SH-SY5Y (cell line): ENCODE results near the gene TRIM62.

Experiments
- GATA2 ChIP-seq: IDR thresholded peaks from 2 replicates; pipeline ENCODE4 v1.6.1; 2011; ENCODE audit warnings: mild to moderate bottlenecking, low read depth, low read length
- GATA3 ChIP-seq: IDR thresholded peaks from 2 replicates; pipeline ENCODE4 v1.6.1; 2011; ENCODE audit warnings: low read depth, mild to moderate bottlenecking, low read length, moderate library complexity

Gene TRIM62

GRCh38 chr1:33121728-33122127, 60.1 kb downstream of the TRIM62 start:
- TF ChIP-seq GATA2: no peak
- no peak for TF ChIP-seq GATA3

DNA sequence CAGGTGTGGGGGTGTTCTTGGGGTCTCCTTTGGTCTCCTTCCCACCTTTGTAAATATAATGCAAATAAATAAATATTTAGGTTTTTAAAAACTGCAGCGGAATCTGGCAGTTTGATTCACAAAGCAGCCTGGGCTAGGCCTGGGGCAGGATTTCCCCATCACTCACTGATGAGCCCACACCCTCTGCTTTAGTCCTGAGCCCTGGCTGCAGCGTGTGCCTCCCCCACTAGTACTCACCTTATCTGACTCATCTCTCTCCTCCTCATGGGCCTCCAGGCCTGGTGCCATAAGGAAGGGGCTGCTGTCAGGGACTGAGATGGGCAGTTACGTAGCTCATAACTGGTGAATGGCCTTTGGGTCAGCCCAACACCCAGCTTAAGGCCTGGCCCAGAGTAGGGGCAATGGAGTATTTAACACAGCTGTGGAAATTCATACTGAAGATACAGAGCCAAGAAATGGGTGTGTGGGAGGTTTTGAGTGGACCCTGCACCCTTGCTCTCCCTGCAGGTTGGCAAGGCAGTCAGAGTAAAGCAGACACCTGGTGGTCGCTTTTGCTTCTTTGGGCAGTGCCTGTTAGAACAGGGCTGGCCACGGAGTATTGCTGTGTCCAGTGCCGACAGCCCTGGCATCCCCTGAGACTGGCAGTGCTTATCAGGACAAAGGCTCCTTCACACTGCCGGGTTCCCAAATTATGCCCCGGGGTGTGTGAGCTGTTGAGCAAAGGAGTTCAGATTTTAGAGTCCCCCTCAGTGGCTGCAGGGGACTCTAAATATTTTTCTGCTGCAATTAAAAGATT, 61.2 kb downstream of the TRIM62 start:
- TF ChIP-seq GATA2: peak; percentile 70; the same call in 1 of the 2 replicates
- no peak for TF ChIP-seq GATA3

DNA sequence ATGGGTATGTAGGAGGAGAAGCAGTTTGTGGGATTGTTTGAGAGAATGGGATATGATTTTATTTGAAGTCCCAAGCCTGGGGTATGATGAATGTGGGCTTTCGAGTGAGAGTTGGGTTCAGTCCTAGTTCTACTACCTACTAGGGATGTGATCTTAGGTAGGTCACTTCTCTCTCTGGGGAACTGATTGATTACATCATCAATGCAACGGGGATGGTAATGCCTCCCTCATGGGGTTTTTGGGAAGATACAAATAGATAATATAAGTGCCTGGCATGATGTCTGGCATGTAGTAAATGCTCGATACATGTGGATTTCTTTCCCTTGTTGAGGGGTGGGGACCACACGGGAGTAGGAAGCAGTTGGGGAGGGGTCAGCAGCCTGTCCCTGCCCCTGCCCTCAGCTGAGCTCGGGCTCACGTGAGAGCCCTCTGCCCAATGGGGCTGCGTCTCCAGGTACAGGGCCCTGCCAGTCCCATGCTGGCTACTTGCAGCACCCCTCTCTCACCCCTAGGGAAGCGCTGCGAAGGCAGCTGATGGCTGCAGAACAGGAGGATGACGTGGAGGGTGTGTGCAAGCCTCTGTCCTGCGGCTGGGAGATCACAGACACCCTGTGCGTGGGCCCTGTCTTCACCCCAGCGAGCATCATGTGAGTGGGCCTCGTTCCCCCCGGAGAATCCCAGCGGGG, 62.2 kb downstream of the TRIM62 start:
- TF ChIP-seq GATA3: no peak
- no peak for TF ChIP-seq GATA2

- TF ChIP-seq GATA2: no peak
- TF ChIP-seq GATA3: no peak
Measured at GRCh38 chr1:33119050-33119449, 62.8 kb downstream of the TRIM62 start.

- no peak for TF ChIP-seq GATA2
- no peak for TF ChIP-seq GATA3
Measured at GRCh38 chr1:33118274-33118673, 63.6 kb downstream of the TRIM62 start.

GRCh38 chr1:33117440-33118085, 64.3 kb downstream of the TRIM62 start:
- no peak for TF ChIP-seq GATA3
- no peak for TF ChIP-seq GATA2

- no peak for TF ChIP-seq GATA2
- no peak for TF ChIP-seq GATA3
Measured at GRCh38 chr1:33111965-33112364, 69.9 kb downstream of the TRIM62 start.

DNA sequence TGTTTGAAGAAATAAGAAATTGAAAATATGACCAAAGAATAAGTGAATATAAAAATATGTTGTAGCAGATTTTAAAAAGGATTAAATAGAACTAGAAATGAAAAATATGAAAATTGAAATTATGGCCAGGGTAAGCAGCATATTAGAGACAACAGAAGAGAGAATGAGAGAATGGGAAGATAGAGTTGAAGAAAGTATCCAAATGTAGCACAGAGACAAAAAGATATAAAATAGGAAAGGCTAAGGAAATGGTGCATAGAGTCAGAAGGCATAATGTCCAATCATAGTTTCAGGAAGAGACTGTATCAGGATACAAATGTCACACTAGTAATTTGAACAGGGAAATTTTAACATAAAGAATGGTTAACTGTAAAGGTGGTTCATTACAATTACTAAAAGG, 71.4 kb downstream of the TRIM62 start:
- TF ChIP-seq GATA3: no peak
- TF ChIP-seq GATA2: no peak

DNA sequence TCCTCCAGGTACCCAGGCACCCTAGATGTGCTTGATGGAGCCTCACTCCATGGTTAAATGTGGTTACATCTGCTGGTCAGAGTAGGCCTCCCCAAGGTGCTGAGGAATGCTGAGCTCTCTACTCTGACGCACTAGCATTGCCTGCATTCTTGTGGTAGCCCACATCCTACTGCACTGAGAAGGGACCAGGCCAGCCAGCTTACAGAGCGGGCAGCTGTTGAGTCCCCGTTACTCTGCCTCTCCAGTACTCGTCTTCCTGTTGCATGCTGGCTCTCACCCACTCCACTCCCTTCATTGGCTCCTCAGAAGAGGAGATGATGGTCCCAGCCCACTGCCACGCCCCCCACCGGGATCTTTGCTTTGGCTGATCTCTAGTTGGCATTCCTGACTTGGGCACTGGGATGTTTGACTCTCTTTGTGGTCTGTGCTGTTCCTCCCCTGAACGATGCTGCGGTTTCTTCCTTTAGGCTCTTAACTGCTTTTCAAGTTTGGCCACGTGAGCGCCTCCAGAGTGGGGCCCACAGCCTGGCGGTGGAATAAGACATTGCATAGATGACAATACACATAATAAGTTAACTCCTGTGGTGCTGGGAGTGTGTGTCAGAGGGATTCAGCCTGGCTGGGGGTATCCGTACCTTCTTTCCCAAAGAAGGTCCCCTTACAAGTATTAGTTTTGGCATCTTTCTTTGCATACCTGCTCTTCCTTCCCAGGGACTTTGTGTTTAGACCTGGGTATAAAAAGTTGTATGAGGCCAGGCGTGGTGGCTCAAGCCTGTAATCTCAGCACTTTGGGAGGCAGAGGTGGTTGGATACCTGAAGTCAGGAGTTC, 82.3 kb downstream of the TRIM62 start:
- TF ChIP-seq GATA2: no peak
- TF ChIP-seq GATA3: no peak

DNA sequence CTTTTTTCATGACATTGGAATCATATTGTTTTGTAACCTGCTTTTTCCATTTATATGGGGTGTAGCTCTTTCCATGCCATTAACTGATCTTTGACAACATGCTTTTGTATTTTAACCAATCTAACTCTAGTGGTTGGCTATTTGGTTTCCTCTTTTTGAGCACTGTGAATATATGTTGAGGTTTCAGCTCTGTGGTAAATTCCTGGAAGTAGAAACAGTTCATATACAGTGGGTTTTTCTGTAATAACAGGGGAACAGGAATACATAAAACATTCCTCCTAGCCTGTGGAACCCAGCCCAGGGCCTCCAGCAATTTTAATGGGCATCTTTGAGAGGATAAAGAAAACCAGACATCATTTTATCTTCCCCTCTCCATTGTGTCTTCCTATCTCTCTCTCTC, 83.5 kb downstream of the TRIM62 start:
- TF ChIP-seq GATA3 (no peak), GATA2 (no peak)

- no peak for TF ChIP-seq GATA2
- no peak for TF ChIP-seq GATA3
Measured at GRCh38 chr1:33097762-33098161, 84.1 kb downstream of the TRIM62 start.

- TF ChIP-seq GATA2 (no peak), GATA3 (no peak)
Measured at GRCh38 chr1:33097137-33097611, 84.7 kb downstream of the TRIM62 start.

DNA sequence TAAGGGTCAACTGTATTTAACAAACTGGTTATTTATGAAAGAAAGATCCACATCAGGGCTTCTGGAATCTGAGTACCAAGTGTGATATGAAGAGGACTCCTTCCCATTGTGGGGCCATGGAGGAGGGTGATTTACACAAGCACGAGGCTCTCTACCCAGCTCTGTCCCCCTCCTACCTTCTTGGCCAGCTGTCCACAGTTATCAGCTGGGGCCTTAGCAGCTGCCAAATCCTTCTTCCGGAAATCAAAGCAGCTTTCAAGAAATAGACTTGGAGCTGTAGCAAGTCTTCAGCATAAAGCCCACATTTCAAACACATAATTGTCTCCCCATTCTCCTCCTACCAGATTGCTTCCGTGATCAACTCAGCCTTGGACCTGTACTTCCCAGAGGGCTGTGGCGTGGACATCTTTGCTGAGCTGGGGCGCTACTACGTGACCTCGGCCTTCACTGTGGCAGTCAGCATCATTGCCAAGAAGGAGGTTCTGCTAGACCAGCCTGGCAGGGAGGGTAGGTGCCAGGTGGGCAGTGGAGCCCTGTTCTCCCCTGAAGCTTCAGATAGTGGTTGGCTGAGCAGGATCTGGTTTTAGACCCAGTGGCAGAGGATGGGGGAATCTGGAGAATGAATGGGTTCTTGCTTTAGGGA, 85.4 kb downstream of the TRIM62 start:
- TF ChIP-seq GATA2 (no peak), GATA3 (no peak)
